ENCODE measurements around the gene SEC14L1.
"Not testable (repeated sequence)": the region's sequence is repeated elsewhere in the genome, so short reads cannot be mapped to it uniquely, and the experiment has no call there.

The SEC14L1 gene

DNA sequence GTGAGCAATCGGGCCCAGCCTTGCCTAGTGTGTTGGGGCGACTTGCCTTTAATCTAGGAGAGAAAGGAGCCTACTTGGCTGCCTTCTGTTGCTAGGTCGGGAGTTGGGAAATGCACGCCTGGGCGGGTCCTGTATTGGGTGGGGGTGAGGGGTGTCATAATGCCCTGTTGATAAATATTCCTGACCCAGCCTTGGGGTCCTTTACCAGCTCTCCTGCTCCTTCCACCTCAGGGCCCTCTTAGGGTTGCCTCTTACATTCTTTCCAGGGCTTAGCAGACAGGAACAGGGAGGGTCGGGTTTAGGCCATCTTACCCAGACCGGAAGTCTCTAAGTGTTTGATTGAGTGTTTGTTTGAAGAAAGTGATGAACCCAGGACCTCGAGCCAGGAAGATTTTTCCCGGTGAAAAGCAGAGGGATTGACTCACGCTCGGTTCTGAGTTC lies 112.9 kb downstream of the SEC14L1 start:
- TF ChIP-seq, protein P1, sequence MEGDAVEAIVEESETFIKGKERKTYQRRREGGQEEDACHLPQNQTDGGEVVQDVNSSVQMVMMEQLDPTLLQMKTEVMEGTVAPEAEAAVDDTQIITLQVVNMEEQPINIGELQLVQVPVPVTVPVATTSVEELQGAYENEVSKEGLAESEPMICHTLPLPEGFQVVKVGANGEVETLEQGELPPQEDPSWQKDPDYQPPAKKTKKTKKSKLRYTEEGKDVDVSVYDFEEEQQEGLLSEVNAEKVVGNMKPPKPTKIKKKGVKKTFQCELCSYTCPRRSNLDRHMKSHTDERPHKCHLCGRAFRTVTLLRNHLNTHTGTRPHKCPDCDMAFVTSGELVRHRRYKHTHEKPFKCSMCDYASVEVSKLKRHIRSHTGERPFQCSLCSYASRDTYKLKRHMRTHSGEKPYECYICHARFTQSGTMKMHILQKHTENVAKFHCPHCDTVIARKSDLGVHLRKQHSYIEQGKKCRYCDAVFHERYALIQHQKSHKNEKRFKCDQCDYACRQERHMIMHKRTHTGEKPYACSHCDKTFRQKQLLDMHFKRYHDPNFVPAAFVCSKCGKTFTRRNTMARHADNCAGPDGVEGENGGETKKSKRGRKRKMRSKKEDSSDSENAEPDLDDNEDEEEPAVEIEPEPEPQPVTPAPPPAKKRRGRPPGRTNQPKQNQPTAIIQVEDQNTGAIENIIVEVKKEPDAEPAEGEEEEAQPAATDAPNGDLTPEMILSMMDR (IDR thresholded peaks at IDR 0.05; ENCODE audit: low read depth, low read length, missing control alignments) = no peak
- H3K4me3 ChIP-seq (ENCODE audit: low read depth, low read length) = no peak overlapping the region
- DNase-seq (ENCODE audit: low read depth) = no peak

DNA sequence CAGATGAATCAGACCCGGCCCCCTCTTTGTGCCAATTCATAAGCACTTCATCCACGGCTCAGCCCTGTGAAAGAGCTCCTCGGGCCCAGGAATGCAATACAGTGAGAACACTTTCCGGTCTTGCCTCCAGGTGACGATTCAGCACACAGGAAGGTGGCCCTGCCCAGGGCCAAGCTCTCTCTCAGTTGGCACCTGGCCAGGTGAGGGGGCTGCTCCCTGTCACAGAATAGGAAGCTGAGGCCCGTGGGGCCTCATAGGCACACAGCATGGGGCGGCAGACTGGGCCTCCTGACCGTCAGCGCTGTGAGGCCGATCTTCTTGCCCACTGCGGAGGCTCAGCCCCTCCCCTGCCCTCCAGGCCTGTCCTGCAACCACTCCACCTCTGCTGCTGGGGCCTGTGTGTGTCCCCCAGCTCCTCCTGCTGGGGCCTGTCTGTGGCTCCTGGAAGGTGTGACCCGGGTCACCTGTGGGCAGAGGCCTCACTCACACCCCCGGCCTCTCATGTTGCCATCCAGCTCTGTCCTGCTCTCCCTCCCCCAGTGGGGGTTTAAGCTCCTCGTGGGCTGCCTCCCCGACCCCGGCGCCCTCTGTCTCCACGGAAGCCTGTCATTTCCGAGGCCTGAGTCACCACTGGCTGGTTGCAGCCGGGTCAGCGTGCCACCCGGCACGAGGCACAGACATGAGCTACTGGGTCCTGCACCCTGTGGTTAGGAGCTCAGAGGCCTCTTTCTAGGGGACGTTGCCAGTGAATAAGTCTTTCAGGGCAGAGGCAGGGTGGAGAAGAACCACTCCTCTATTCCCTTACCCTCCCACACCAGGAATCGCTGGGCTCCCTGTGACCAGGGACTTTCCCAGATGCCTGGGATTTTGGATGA lies 114.4 kb downstream of the SEC14L1 start:
- no peak overlapping the region for H3K4me3 ChIP-seq (ENCODE audit: low read depth, low read length)
- no peak for DNase-seq (ENCODE audit: low read depth)
- TF ChIP-seq, protein P1 (IDR thresholded peaks at IDR 0.05; ENCODE audit: low read depth, low read length, missing control alignments) = no peak

DNA sequence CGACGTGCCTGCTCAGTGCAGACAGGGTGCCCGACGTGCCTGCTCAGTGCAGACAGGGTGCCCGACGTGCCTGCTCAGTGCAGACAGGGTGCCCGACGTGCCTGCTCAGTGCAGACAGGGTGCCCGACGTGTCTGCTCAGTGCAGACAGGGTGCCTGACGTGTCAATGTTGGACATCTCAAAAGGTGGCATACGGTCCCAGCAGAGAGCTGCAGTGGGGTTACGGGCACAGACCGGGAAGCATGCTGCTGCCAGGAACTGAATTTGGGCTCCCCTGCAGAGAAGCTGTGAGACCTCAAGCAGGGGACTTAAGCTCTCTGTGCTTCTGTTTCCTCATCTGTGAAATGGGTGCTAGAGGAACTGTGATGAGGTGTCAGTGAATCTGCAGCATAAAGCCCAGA lies 115.2 kb downstream of the SEC14L1 start:
- DNase-seq (ENCODE audit: low read depth); H3K4me3 ChIP-seq (ENCODE audit: low read depth, low read length): not testable (repeated sequence)

DNA sequence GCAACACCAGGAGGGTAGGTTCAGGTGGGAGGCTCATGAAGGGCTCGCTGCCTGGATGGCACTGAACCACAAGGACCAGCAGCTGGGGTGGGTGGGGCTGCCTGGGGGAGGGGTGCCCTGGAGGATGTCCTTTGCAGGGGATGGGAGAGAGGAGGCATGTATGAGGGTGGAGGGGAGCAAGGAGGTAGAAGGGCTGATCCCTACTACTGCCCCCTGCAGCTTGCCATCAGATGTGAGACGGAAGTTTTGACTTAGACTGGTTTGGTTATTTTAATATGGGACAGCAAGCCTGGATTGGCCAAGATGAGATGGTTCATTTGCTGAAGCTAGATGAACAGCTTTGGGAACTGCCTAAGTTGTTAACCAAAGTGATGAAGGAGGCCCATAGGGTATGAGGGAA lies 115.9 kb downstream of the SEC14L1 start:
- DNase-seq (ENCODE audit: low read depth) = no peak
- TF ChIP-seq, protein P1 (IDR thresholded peaks at IDR 0.05; ENCODE audit: low read depth, low read length, missing control alignments) = no peak
- H3K4me3 ChIP-seq (ENCODE audit: low read depth, low read length) = no peak overlapping the region

DNA sequence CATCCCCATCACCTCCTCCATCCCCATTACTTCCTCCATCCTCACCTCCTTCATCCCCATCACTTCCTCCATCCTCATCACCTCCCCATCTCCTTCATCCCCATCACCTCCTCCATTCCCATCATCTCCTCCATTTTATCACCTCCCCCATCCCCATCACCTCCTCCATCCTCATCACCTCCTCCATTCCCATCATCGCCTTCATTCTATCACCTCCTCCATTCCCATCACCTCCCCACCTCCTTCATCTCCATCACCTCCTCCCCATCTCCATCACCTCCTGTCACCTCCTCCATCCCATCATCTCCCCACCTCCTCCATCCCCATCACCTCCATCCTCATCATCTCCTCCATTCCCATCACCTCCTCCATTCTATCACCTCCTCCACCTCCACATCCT lies 116.4 kb downstream of the SEC14L1 start:
- no peak for DNase-seq (ENCODE audit: low read depth)
- H3K4me3 ChIP-seq (ENCODE audit: low read depth, low read length) = no peak overlapping the region
- TF ChIP-seq, protein P1 (IDR thresholded peaks at IDR 0.05; ENCODE audit: low read depth, low read length, missing control alignments) = no peak

DNA sequence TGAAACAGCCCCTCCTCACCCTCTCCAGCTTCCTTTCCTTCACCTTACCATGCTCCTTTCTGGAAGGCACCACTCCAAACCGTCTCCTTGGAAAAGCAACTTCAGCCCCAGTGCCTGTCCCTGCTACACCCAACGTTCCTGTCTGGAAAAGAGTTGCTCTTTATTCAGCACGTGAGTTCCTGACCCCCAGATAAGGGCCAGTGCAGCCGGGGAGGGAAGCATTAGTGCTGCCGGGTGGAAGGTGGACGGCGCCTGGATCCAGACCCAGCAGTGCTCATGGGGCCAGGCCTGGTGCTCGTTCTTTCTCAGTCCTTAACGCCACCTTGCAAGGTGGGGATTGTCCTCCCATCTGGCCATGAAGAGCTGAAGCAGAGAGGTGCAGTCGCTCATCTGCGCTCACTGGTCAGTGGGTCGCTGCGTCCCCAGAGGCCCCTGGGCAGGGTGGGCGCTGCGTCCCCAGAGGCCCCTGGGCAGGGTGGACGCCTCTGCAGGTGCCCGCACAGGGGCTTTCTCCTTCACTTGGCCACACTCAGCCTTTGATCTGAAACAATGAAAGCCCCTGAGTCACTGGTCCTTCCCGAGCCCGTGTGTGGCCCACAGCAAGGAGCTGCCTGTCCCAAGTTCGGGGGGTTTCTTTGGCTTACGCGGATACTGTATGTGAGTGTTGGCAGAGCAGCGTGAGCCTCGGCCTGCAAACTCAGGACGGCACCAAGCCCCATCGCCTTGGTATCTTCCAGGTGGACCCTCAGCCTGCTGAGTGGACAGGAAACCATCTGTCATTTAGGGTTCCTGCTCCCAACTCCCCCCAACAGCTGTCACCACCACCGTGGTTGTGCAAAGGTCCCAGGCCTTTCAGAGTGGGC lies 117.1 kb downstream of the SEC14L1 start:
- DNase-seq (ENCODE audit: low read depth) = no peak
- TF ChIP-seq, protein P1 (IDR thresholded peaks at IDR 0.05; ENCODE audit: low read depth, low read length, missing control alignments) = no peak
- no peak overlapping the region for H3K4me3 ChIP-seq (ENCODE audit: low read depth, low read length)

DNA sequence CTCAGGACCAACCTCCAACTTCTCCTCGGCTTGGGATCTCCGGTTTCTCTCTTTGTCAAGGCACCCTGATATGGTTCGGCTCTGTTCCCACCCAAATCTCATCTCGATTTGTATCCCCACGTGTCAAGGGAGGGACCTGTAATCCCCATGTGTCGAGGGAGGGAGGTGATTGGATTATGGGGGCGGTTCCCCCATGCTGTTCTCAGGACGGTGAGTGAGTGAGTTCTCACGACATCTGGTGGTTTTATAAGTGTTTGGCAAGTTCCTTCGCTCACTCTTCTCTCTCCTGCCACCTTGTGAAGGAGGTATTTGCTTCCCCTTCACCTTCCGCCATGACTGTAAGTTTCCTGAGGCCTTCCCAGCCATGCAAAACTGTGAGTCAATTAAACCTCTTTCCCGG lies 117.9 kb downstream of the SEC14L1 start:
- TF ChIP-seq, protein P1 (IDR thresholded peaks at IDR 0.05; ENCODE audit: low read depth, low read length, missing control alignments) = no peak
- no peak for DNase-seq (ENCODE audit: low read depth)
- no peak overlapping the region for H3K4me3 ChIP-seq (ENCODE audit: low read depth, low read length)

Data from GM12864 (cell line).